GM12878 (cell line): ENCODE results near the gene PDCL3. TPM values are rescaled to one million over a fixed set of nuclear protein-coding genes. Genes with fewer than 3 reads are reported as not detected.

Experiments
- BCLAF1 ChIP-seq: fragments of 450-650 bp; IDR thresholded peaks from 2 replicates; pipeline ENCODE4 v1.6.1; 2017; ENCODE audit warnings: antibody characterized with exemption, mild to moderate bottlenecking, moderate library complexity
- DPF2 ChIP-seq: fragments of 450-650 bp; IDR thresholded peaks from 2 replicates; pipeline ENCODE4 v1.6.1; 2017; ENCODE audit warnings: mild to moderate bottlenecking
- FOXM1 ChIP-seq: IDR thresholded peaks from 2 replicates; pipeline ENCODE4 v1.6.1; 2012; ENCODE audit warnings: low read depth, mild to moderate bottlenecking, inconsistent platforms, low read length, moderate library complexity
- IRF4 ChIP-seq: IDR thresholded peaks from 2 replicates; pipeline ENCODE4 v1.6.1; 2011; ENCODE audit warnings: low read depth, low read length
- NFIC ChIP-seq: IDR thresholded peaks from 2 replicates; pipeline ENCODE4 v1.6.1; 2012; ENCODE audit warnings: low read depth, mild to moderate bottlenecking, inconsistent platforms, low read length, moderate library complexity
- NR2F1 ChIP-seq: fragments of 450-650 bp; conservative IDR thresholded peaks from 2 replicates; pipeline ENCODE4 v1.6.1; 2017; ENCODE audit warnings: mild to moderate bottlenecking
- TAF1 ChIP-seq: IDR thresholded peaks from 2 replicates; pipeline ENCODE4 v1.6.1; 2011; ENCODE audit warnings: mild to moderate bottlenecking, low read depth, low read length, borderline replicate concordance
- ZNF274 ChIP-seq: IDR thresholded peaks from one replicate; pipeline ENCODE4 v1.8.0; 2011; ENCODE audit not compliant: insufficient read length, insufficient read depth
- ZNF622 ChIP-seq: fragments of 450-650 bp; IDR thresholded peaks from 2 replicates; pipeline ENCODE4 v1.6.1; 2017; ENCODE audit warnings: mild to moderate bottlenecking, inconsistent platforms
- polyA plus RNA-seq, 11 experiments: library from polyadenylated mRNA; depleted of rRNA in 4 of 11; unstranded in 6 of 11; stranded (reverse) in 5 of 11; fragments of >200 nt; fragmentation: Nextera tagmentation in 4 of 11; fragmentation: Illumina TruSeq in 1 of 11; extraction: Ambion mirVana in 4 of 11; extraction: Trizol in 1 of 11; gene quantifications; 1 replicate in 1 of 11; 2 replicates in 10 of 11; pipeline versions ENCODE4 v1.2.1 to v1.2.3, GENCODE V29; 2011 to 2016; ENCODE audit warnings: inconsistent platforms in 2 of 11, missing spikeins in 2 of 11, low read depth in 1 of 11
- total RNA-seq, 4 experiments: library from RNA; depleted of rRNA in 3 of 4; stranded (reverse); fragments of >200 nt in 3 of 4; fragmentation: Illumina TruSeq in 1 of 4; extraction: Trizol in 1 of 4; gene quantifications; 2 replicates each; pipeline versions ENCODE4 v1.2.1 to v1.2.3, GENCODE V29; 2013 to 2021
- TF ChIP-seq, protein P1 (sequence below): fragments of 450-650 bp; IDR thresholded peaks from 2 replicates; pipeline ENCODE4 v1.6.1; 2017; ENCODE audit warnings: low read depth, mild to moderate bottlenecking, moderate library complexity
- TF ChIP-seq, protein P2 (sequence below): fragments of 450-650 bp; IDR thresholded peaks from 2 replicates; pipeline ENCODE4 v1.6.1; 2016; ENCODE audit warnings: mild to moderate bottlenecking, moderate library complexity, borderline replicate concordance
- TF ChIP-seq, protein P3 (sequence below): fragments of 450-650 bp; IDR thresholded peaks from 2 replicates; pipeline ENCODE4 v1.6.1; 2017; ENCODE audit warnings: mild to moderate bottlenecking, moderate library complexity
- TF ChIP-seq, protein P4 (sequence below): fragments of 450-650 bp; formaldehyde crosslinking; IDR thresholded peaks from 2 replicates; pipeline ENCODE4 v1.4.0; 2022; ENCODE audit warnings: mild to moderate bottlenecking, moderate library complexity

PDCL3 gene
- total and polyA plus RNA-seq, 10 of the 15 experiments (the other 5 are each of a cell fraction or from before 2014, with no cell fraction given), result 22.9 to 111 (median 51.1) TPM

- TF ChIP-seq, protein P1, sequence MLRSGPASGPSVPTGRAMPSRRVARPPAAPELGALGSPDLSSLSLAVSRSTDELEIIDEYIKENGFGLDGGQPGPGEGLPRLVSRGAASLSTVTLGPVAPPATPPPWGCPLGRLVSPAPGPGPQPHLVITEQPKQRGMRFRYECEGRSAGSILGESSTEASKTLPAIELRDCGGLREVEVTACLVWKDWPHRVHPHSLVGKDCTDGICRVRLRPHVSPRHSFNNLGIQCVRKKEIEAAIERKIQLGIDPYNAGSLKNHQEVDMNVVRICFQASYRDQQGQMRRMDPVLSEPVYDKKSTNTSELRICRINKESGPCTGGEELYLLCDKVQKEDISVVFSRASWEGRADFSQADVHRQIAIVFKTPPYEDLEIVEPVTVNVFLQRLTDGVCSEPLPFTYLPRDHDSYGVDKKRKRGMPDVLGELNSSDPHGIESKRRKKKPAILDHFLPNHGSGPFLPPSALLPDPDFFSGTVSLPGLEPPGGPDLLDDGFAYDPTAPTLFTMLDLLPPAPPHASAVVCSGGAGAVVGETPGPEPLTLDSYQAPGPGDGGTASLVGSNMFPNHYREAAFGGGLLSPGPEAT, result peak; percentile 42; the same call in 1 of the 2 replicates
- TF ChIP-seq NR2F1 (peak; percentile 89), ZNF622 (no peak), IRF4 (peak; percentile 92), ZNF274 (no peak), FOXM1 (peak; percentile 62; the same call in 1 of the 2 replicates), TAF1 (no peak), BCLAF1 (no peak), DPF2 (peak; percentile 95), NFIC (peak; percentile 78; the same call in 1 of the 2 replicates)
- TF ChIP-seq, protein P2, sequence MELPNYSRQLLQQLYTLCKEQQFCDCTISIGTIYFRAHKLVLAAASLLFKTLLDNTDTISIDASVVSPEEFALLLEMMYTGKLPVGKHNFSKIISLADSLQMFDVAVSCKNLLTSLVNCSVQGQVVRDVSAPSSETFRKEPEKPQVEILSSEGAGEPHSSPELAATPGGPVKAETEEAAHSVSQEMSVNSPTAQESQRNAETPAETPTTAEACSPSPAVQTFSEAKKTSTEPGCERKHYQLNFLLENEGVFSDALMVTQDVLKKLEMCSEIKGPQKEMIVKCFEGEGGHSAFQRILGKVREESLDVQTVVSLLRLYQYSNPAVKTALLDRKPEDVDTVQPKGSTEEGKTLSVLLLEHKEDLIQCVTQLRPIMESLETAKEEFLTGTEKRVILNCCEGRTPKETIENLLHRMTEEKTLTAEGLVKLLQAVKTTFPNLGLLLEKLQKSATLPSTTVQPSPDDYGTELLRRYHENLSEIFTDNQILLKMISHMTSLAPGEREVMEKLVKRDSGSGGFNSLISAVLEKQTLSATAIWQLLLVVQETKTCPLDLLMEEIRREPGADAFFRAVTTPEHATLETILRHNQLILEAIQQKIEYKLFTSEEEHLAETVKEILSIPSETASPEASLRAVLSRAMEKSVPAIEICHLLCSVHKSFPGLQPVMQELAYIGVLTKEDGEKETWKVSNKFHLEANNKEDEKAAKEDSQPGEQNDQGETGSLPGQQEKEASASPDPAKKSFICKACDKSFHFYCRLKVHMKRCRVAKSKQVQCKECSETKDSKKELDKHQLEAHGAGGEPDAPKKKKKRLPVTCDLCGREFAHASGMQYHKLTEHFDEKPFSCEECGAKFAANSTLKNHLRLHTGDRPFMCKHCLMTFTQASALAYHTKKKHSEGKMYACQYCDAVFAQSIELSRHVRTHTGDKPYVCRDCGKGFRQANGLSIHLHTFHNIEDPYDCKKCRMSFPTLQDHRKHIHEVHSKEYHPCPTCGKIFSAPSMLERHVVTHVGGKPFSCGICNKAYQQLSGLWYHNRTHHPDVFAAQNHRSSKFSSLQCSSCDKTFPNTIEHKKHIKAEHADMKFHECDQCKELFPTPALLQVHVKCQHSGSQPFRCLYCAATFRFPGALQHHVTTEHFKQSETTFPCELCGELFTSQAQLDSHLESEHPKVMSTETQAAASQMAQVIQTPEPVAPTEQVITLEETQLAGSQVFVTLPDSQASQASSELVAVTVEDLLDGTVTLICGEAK, result no peak
- TF ChIP-seq, protein P3, sequence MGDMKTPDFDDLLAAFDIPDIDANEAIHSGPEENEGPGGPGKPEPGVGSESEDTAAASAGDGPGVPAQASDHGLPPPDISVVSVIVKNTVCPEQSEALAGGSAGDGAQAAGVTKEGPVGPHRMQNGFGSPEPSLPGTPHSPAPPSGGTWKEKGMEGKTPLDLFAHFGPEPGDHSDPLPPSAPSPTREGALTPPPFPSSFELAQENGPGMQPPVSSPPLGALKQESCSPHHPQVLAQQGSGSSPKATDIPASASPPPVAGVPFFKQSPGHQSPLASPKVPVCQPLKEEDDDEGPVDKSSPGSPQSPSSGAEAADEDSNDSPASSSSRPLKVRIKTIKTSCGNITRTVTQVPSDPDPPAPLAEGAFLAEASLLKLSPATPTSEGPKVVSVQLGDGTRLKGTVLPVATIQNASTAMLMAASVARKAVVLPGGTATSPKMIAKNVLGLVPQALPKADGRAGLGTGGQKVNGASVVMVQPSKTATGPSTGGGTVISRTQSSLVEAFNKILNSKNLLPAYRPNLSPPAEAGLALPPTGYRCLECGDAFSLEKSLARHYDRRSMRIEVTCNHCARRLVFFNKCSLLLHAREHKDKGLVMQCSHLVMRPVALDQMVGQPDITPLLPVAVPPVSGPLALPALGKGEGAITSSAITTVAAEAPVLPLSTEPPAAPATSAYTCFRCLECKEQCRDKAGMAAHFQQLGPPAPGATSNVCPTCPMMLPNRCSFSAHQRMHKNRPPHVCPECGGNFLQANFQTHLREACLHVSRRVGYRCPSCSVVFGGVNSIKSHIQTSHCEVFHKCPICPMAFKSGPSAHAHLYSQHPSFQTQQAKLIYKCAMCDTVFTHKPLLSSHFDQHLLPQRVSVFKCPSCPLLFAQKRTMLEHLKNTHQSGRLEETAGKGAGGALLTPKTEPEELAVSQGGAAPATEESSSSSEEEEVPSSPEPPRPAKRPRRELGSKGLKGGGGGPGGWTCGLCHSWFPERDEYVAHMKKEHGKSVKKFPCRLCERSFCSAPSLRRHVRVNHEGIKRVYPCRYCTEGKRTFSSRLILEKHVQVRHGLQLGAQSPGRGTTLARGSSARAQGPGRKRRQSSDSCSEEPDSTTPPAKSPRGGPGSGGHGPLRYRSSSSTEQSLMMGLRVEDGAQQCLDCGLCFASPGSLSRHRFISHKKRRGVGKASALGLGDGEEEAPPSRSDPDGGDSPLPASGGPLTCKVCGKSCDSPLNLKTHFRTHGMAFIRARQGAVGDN, result no peak
- TF ChIP-seq, protein P4, sequence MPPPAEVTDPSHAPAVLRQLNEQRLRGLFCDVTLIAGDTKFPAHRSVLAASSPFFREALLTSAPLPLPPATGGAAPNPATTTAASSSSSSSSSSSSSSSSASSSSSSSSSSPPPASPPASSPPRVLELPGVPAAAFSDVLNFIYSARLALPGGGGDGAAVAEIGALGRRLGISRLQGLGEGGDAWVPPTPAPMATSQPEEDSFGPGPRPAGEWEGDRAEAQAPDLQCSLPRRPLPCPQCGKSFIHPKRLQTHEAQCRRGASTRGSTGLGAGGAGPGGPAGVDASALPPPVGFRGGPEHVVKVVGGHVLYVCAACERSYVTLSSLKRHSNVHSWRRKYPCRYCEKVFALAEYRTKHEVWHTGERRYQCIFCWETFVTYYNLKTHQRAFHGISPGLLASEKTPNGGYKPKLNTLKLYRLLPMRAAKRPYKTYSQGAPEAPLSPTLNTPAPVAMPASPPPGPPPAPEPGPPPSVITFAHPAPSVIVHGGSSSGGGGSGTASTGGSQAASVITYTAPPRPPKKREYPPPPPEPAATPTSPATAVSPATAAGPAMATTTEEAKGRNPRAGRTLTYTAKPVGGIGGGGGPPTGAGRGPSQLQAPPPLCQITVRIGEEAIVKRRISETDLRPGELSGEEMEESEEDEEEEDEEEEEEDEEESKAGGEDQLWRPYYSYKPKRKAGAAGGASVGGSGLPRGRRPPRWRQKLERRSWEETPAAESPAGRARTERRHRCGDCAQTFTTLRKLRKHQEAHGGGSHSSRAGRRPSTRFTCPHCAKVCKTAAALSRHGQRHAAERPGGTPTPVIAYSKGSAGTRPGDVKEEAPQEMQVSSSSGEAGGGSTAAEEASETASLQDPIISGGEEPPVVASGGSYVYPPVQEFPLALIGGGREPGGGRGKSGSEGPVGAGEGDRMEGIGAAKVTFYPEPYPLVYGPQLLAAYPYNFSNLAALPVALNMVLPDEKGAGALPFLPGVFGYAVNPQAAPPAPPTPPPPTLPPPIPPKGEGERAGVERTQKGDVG, result no peak
These were observed 25.4 kb downstream of the PDCL3 start (continued) for GRCh38 chr2:100588071-100588786.
